Endodermal cell (in vitro differentiated cells): ENCODE results near the gene ZNF100. TPM values are rescaled to one million over a fixed set of nuclear protein-coding genes. Genes with fewer than 3 reads are reported as not detected.

Experiments used
- DNase-seq: peaks from one replicate; pipeline ENCODE4 v3.0.0-alpha.2; 2017
- H3K27ac ChIP-seq: 2 replicates; pipeline ENCODE4 v1.5.1; 2013; ENCODE audit warnings: mild to moderate bottlenecking, low read depth, low read length, moderate library complexity
- H3K27me3 ChIP-seq: 2 replicates; pipeline ENCODE4 v1.6.1; 2013; ENCODE audit warnings: mild to moderate bottlenecking, low read length, moderate library complexity; ENCODE audit not compliant: insufficient read depth, control insufficient read depth, poor library complexity, severe bottlenecking
- H3K36me3 ChIP-seq: 2 replicates; pipeline ENCODE4 v1.7.0; 2013; ENCODE audit warnings: mild to moderate bottlenecking, low read length, moderate library complexity; ENCODE audit not compliant: control insufficient read depth, insufficient read depth
- H3K4me1 ChIP-seq: one replicate; pipeline ENCODE4 v1.7.0; 2013; ENCODE audit warnings: low read length; ENCODE audit not compliant: control insufficient read depth, insufficient read depth
- H3K4me3 ChIP-seq: 2 replicates; pipeline ENCODE4 v1.5.1; 2013; ENCODE audit warnings: mild to moderate bottlenecking, low read length, moderate library complexity
- H3K9ac ChIP-seq: 2 replicates; pipeline ENCODE4 v1.6.1; 2013; ENCODE audit warnings: mild to moderate bottlenecking, low read length, moderate library complexity; ENCODE audit not compliant: poor library complexity, severe bottlenecking; ENCODE audit errors: extremely low read depth
- H3K9me3 ChIP-seq: 2 replicates; pipeline ENCODE4 v1.6.1; 2013; ENCODE audit warnings: mild to moderate bottlenecking, low read length, moderate library complexity; ENCODE audit not compliant: control insufficient read depth
- H3K27ac Mint-ChIP-seq: 2 replicates; pipeline ENCODE4 v1.8.0; 2020; ENCODE audit warnings: mixed read lengths
- H3K27me3 Mint-ChIP-seq: 2 replicates; pipeline ENCODE4 v1.8.0; 2021; ENCODE audit warnings: mild to moderate bottlenecking, mixed read lengths; ENCODE audit not compliant: insufficient read depth
- H3K36me3 Mint-ChIP-seq: 2 replicates; pipeline ENCODE4 v1.8.0; 2020; ENCODE audit warnings: low read depth, mixed read lengths
- H3K4me1 Mint-ChIP-seq: 2 replicates; pipeline ENCODE4 v1.8.0; 2020; ENCODE audit warnings: mixed read lengths
- H3K4me3 Mint-ChIP-seq: 2 replicates; pipeline ENCODE4 v1.8.0; 2020; ENCODE audit warnings: mild to moderate bottlenecking, moderate library complexity, mixed read lengths
- H3K9me3 Mint-ChIP-seq: 2 replicates; pipeline ENCODE4 v1.8.0; 2020; ENCODE audit warnings: mild to moderate bottlenecking, mixed read lengths
- WGBS, 2 experiments: methylation state at CpG; one replicate each; pipeline versions ENCODE4 v1.1.5 to v1.1.7; 2013; ENCODE audit warnings: missing lambda C conversion rate in 2 of 2, mixed read lengths in 1 of 2; ENCODE audit not compliant: insufficient coverage in 1 of 2, insufficient read length in 1 of 2; 5-methylcytosine and 5-hydroxymethylcytosine counted together
- total RNA-seq, 2 donors: library from RNA; stranded (reverse); fragmentation: NEBNext Ultra II Directional in 1 of 2; extraction: Animal tissue kit (Norgen Biotek cat#: 25700) in 1 of 2; gene quantifications; 2 replicates in 1 of 2; 3 replicates in 1 of 2; pipeline ENCODE4 v1.2.1, GENCODE V29; 2021
- TF ChIP-seq, protein P1 (sequence below): fragments of 200-600 bp; sonication (generic); conservative IDR thresholded peaks from 2 replicates; pipeline ENCODE4 v1.5.0; 2021; ENCODE audit warnings: antibody characterized with exemption, mild to moderate bottlenecking

Gene ZNF100
- total RNA-seq, 2 donors from 2014 or later: 20.4 to 28.3 TPM

DNA sequence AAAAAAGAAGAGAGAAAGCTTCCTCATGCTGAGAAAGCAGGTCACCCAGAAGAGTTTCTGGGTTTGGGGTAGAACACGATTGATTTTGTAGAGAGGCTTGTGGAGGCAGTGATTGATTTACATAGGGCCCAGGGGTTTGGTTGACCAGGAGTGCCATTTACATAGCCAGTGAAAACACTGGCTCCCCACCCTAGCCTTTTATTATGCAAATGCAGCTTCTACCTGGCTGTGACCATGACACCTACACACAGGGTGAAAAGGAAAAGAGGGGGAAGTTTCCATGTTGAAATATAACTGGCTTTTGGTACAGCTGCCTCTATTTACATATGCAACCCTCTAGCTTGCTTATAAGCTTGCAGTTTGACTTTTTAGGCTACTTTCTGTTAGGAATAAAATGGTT is 62.0 kb downstream of the ZNF100 start:
- TF ChIP-seq, protein P1, sequence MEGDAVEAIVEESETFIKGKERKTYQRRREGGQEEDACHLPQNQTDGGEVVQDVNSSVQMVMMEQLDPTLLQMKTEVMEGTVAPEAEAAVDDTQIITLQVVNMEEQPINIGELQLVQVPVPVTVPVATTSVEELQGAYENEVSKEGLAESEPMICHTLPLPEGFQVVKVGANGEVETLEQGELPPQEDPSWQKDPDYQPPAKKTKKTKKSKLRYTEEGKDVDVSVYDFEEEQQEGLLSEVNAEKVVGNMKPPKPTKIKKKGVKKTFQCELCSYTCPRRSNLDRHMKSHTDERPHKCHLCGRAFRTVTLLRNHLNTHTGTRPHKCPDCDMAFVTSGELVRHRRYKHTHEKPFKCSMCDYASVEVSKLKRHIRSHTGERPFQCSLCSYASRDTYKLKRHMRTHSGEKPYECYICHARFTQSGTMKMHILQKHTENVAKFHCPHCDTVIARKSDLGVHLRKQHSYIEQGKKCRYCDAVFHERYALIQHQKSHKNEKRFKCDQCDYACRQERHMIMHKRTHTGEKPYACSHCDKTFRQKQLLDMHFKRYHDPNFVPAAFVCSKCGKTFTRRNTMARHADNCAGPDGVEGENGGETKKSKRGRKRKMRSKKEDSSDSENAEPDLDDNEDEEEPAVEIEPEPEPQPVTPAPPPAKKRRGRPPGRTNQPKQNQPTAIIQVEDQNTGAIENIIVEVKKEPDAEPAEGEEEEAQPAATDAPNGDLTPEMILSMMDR: no peak
- Histone ChIP-seq H3K27ac (no peak overlapping the region), H3K9me3 (peaks cover 31% of the 10 kb centered on the region), H3K4me1 (no peaks in the 10 kb centered on the region), H3K36me3 (no peaks in the 10 kb centered on the region), H3K4me3 (no peak overlapping the region), H3K9ac (no peak overlapping the region), H3K27me3 (no peaks in the 10 kb centered on the region)
- WGBS, 2 experiments: 33 to 70% methylated on average over 1 of the region's 1 CpG
- no peaks in the 10 kb centered on the region for H3K27me3 Mint-ChIP-seq
- H3K4me3 Mint-ChIP-seq: no peak overlapping the region
- H3K4me1 Mint-ChIP-seq: no peaks in the 10 kb centered on the region
- H3K9me3 Mint-ChIP-seq: peaks cover 47% of the 10 kb centered on the region
- no peak for DNase-seq
- H3K27ac Mint-ChIP-seq: no peak overlapping the region
- H3K36me3 Mint-ChIP-seq: peaks cover 2% of the 10 kb centered on the region

GRCh38 chr19:21704320-21704719 is 63.1 kb downstream of the ZNF100 start:
- DNase-seq: no peak
- TF ChIP-seq, protein P1: no peak
- WGBS, 2 experiments: 55% methylated on average over 3 of the region's 3 CpGs; no CpG with 5 or more reads in 1 of the 2 experiments
- Histone ChIP-seq H3K4me1 (no peaks in the 10 kb centered on the region), H3K4me3 (no peak overlapping the region), H3K9me3 (peaks cover 37% of the 10 kb centered on the region), H3K27ac (no peak overlapping the region), H3K36me3 (no peaks in the 10 kb centered on the region), H3K27me3 (no peaks in the 10 kb centered on the region), H3K9ac (no peak overlapping the region)
- Mint-ChIP-seq H3K27me3 (no peaks in the 10 kb centered on the region), H3K9me3 (peaks cover 44% of the 10 kb centered on the region), H3K4me1 (no peaks in the 10 kb centered on the region), H3K4me3 (no peak overlapping the region), H3K36me3 (peaks cover 2% of the 10 kb centered on the region), H3K27ac (no peak overlapping the region)

DNA sequence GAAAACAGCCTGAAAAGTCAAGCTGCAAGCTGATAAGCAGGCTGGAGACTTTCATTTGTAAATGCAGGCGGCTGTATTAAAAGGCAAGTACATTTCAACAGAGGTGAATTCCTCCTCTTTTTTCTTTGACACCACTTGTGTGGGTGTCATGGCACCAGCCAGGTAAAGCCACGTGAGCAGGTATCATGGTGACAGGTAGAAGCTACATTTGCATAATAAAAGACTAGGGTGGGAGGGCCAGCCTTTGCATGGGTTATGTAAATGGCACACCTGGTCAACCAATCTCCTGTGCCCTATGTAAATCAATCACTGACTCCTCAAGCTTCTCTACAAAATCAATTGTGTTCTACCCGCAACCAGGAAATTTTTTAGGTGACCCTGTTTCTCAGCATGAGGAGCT is 68.2 kb downstream of the ZNF100 start:
- H3K4me3 Mint-ChIP-seq: no peak overlapping the region
- Histone ChIP-seq H3K4me1 (no peaks in the 10 kb centered on the region), H3K9me3 (peaks cover 23% of the 10 kb centered on the region), H3K36me3 (no peaks in the 10 kb centered on the region), H3K27me3 (no peaks in the 10 kb centered on the region), H3K9ac (no peak overlapping the region), H3K27ac (no peak overlapping the region), H3K4me3 (no peak overlapping the region)
- DNase-seq: no peak
- no peak overlapping the region for H3K27ac Mint-ChIP-seq
- no peaks in the 10 kb centered on the region for H3K36me3 Mint-ChIP-seq
- no peaks in the 10 kb centered on the region for H3K4me1 Mint-ChIP-seq
- H3K9me3 Mint-ChIP-seq: peaks cover 28% of the 10 kb centered on the region
- no peaks in the 10 kb centered on the region for H3K27me3 Mint-ChIP-seq
- WGBS, 2 experiments: 69 to 77% methylated on average over 3 of the region's 3 CpGs
- TF ChIP-seq, protein P1: no peak
